ENCODE measurements around the gene CDH6.

The CDH6 gene

GRCh38 chr5:31208043-31208442 is 14.6 kb downstream of the CDH6 start:
- no peak for DNase-seq

GRCh38 chr5:31209334-31209733 is 15.8 kb downstream of the CDH6 start:
- no peak for DNase-seq

- no peak for DNase-seq
Measured at GRCh38 chr5:31211098-31211497, 17.6 kb downstream of the CDH6 start.

GRCh38 chr5:31213257-31213656 is 19.8 kb downstream of the CDH6 start:
- DNase-seq: no peak

GRCh38 chr5:31213705-31214121 is 20.2 kb downstream of the CDH6 start:
- peak; percentile 26 for DNase-seq

GRCh38 chr5:31214229-31214628 is 20.7 kb downstream of the CDH6 start:
- DNase-seq: no peak

- no peak for DNase-seq
Measured at GRCh38 chr5:31215236-31215635, 21.8 kb downstream of the CDH6 start.

GRCh38 chr5:31217446-31217845 is 24.0 kb downstream of the CDH6 start:
- DNase-seq: no peak

- no peak for DNase-seq
Measured at GRCh38 chr5:31218978-31219377, 25.5 kb downstream of the CDH6 start.

- DNase-seq: peak; percentile 49
Measured at GRCh38 chr5:31221001-31221400, 27.5 kb downstream of the CDH6 start.

- DNase-seq: no peak
Measured at GRCh38 chr5:31225118-31225517, 31.6 kb downstream of the CDH6 start.

GRCh38 chr5:31225613-31226012 is 32.1 kb downstream of the CDH6 start:
- DNase-seq: no peak

GRCh38 chr5:31226651-31227050 is 33.2 kb downstream of the CDH6 start:
- no peak for DNase-seq

- no peak for DNase-seq
Measured at GRCh38 chr5:31229266-31229665, 35.8 kb downstream of the CDH6 start.

- no peak for DNase-seq
Measured at GRCh38 chr5:31231177-31231838, 37.8 kb downstream of the CDH6 start.

- peak; percentile 39 for DNase-seq
Measured at GRCh38 chr5:31232273-31232888, 38.9 kb downstream of the CDH6 start.

GRCh38 chr5:31235381-31235780 is 41.9 kb downstream of the CDH6 start:
- DNase-seq: no peak

GRCh38 chr5:31236339-31236738 is 42.9 kb downstream of the CDH6 start:
- no peak for DNase-seq

GRCh38 chr5:31237174-31237573 is 43.7 kb downstream of the CDH6 start:
- no peak for DNase-seq

GRCh38 chr5:31238497-31238896 is 45.0 kb downstream of the CDH6 start:
- DNase-seq: no peak

- no peak for DNase-seq
Measured at GRCh38 chr5:31244921-31245320, 51.4 kb downstream of the CDH6 start.

GRCh38 chr5:31247381-31247780 is 53.9 kb downstream of the CDH6 start:
- no peak for DNase-seq

GRCh38 chr5:31250201-31250600 is 56.7 kb downstream of the CDH6 start:
- DNase-seq: no peak

GRCh38 chr5:31251032-31251431 is 57.5 kb downstream of the CDH6 start:
- no peak for DNase-seq

GRCh38 chr5:31255041-31255440 is 61.6 kb downstream of the CDH6 start:
- DNase-seq: no peak
